GM18858 (cell line): ENCODE measurements around the gene NOVA1.
"Not testable (repeated sequence)": the region's sequence is repeated elsewhere in the genome, so short reads cannot be mapped to it uniquely, and the experiment has no call there.

Experiments
- ATAC-seq: cut with Tn5 transposase; IDR thresholded peaks from one replicate; pipeline ENCODE4 v1.9.1; 2021; ENCODE audit not compliant: unreplicated experiment

NOVA1 gene, protein sequence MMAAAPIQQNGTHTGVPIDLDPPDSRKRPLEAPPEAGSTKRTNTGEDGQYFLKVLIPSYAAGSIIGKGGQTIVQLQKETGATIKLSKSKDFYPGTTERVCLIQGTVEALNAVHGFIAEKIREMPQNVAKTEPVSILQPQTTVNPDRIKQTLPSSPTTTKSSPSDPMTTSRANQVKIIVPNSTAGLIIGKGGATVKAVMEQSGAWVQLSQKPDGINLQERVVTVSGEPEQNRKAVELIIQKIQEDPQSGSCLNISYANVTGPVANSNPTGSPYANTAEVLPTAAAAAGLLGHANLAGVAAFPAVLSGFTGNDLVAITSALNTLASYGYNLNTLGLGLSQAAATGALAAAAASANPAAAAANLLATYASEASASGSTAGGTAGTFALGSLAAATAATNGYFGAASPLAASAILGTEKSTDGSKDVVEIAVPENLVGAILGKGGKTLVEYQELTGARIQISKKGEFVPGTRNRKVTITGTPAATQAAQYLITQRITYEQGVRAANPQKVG

DNA sequence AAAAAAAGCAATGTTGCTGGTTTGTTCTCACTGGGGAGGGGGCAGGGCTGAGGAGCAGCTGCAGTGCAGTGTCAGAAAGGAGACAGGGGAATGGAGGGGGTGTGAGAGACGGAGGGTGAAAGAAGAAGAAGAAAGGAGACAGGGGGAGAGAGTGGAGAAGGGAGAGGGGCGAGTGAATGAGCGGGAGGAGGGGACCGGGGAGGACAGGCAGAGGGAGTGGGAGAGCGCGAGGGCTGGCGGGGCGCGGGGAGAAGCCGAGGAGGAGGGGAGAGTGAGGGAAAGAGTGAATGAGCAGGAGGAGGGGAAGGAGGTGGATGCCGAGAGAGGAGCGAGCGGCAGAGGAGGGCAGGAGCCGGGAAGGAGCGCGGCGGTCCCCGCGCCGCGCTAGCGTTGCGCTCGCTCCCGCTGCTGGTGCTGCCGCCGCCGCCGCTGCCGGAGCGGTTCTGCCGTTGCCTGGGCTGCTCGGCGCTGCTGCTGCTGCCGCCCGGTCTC is at the start of gene NOVA1:
TSS of gene NOVA1 (minus strand) at position 445 of the 492 bp plus-strand sequence. CDS start 597 bp downstream, outside the sequence.
- no peak for ATAC-seq

DNA sequence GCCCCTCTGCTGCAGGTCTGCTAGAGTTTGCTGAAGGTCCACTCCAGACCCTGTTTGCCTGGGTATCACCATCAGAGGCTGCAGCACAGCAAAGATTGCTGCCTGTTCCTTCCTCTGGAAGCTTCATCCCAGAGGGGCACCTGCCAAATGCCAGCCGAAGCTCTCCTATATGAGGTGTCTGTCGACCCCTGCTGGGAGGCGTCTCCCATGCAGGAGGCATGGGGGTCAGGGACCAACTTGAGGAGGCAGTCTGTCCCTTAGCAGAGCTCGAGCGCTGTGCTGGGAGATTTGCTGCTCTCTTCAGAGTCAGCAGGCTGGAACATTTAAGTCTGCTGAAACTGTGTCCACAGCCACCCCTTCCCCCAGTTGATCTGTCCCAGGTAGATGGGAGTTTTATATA is 47.2 kb upstream of the NOVA1 start:
- not testable (repeated sequence) for ATAC-seq

DNA sequence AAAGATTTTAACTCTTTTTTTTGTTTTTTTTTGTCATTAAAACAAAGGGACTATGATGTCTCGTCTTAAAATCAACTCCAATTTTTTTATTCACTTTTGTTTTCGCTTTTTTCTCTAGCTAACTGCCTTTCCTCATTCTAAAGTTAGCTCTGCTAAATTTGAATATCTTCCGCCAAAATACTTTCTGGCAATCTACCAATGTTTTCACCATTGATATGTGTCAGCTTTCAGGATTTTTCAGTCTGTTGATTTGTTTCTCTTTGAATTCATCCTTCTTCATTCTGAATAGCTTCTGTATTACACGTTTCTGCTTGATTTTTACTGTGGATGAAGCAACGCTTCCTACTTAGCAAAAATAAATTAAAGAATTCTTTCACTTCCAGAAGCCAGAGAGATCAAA is 38.7 kb upstream of the NOVA1 start:
- no peak for ATAC-seq

DNA sequence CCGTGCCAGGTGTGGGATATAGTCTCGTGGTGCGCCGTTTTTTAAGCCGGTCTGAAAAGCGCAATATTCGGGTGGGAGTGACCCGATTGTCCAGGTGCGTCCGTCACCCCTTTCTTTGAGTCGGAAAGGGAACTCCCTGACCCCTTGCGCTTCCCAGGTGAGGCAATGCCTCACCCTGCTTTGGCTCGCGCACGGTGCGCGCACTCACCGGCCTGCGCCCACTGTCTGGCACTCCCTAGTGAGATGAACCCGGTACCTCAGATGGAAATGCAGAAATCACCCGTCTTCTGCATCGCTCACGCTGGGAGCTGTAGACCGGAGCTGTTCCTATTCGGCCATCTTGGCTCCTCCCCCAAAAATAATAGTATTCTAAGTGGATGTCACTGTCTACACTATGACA is 37.1 kb upstream of the NOVA1 start:
- not testable (repeated sequence) for ATAC-seq

DNA sequence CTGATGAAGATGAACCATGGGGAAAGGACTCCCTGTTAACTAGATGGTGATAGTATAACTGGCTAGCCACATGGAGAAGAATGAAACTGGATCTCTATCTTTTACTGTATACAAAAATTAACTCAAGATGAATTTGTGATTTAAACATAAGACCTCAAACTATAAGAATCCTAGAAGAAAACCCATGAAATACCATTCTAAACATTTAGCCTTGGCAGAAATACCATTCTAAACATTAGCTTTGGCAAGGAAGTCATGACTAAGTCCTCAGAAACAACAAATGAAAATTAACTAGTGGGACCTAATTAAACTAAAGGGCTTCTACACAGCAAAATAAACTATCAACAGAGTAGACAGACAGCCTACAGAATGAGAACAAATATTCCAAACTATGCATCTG is 28.4 kb upstream of the NOVA1 start:
- no peak for ATAC-seq

DNA sequence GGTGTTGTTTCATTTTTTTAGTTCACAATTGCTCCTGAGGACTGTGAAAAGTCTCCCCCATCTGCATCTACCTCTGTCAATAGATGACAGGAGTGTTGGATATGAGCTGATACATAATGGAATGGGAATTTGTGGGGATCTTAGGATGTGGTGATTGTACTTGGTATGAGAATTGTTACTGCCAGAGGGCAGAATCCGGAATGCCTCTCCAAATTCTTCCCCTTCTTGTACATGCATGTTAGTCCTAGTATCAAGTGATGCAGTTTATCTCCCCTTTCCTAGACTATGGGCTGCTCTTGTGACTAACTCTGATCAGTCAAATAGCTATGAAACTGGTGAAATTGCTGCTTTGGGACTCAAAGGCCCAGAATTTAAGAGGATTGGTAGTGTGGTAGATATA is 24.8 kb upstream of the NOVA1 start:
- no peak for ATAC-seq

DNA sequence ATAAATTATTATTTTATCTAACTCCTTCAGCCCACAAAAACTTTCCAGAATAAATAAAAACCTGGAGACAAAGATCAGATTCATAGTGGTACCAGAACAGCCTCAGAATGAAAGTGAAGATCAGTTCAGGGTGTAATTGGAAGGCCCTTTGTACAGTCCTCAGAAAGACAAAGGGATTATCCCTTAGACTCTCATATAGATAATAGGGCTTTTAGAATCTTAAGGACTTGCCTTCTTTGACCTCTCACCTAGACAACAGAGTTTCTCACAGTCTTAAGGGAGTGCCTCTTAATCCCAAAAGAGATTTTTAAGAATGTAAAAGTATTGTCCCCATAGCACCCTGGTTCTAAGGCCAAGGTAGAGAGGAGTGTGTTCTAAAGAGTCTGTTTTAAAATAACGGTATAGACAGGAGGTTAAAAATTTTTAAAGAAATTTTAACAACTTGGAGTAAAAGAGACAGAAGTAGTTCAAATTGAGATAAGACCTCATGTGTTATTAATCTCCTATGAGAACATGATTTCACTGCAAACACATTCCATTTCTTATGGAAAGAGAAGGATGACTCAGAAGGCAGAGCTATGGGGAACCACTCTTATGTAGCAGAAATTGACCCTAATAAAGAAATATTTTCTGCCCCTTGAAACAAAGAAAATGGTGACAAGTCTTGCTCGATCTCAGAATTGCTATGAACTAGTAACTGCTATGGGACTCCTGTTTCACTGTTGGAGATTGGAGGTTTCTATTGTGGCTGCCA is 24.2 kb upstream of the NOVA1 start:
- no peak for ATAC-seq

DNA sequence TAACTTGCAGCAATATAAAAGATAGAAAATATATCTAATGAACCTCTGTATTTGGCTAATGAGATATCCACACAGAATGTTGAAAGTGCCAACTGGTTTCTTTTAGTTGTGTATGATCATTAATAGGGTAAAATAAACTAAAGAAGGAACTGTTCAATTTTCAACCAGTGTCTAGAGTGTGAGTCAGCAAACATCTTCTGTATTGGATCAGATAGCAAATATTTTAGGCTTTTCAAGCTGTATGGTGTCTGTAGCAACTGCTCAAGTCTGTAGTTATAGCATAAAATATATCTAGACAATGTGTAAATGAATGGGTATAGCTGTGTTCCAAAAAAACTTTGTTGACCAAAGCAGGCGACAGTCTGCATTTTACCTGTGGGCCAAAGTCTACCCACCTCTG is 23.5 kb upstream of the NOVA1 start:
- no peak for ATAC-seq

DNA sequence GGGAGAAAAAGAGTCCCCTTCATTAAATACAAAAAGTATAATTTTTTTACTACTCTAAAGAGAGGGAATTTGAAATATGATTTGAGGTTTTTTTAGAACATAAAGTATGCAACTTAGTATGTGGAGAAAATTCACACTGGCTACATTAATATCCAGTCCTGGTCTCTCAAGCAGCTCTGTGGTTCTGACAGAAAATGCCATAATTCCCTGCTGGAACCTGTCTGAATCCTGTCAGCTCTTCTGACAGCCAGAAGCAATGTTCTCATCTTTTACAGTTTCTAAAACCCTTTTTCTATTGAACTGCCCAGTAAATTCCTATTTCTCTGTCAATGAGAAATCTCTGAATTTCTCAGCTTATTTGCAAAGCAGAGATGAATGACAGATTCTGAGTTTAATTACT is 13.4 kb upstream of the NOVA1 start:
- ATAC-seq, result no peak

DNA sequence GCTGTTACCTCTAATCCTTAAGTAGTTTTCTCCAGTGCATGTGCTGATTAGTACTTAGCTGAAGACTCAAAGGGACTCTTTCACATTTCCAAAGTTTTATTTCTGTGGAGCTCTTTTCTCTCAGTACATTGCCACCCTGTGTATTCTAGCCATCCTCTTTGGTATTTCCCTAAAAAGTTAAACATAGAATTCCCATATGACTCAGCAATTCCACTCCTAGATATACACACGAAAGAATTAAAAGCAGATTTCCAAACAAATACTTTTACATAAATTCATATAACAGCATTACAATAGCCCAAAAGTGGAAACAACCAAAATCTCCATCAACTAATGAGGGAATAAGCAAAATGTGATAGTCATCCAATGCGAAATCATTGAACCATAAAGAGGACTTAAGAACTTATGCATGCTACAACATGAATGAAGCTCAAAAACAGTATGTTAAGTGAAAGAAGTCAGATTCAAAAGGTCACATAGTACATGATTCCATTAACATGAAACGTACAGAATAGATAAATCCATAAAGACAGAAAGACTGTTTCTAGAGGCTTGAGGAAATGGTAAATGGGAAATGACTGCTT is 9.0 kb upstream of the NOVA1 start:
- no peak for ATAC-seq

DNA sequence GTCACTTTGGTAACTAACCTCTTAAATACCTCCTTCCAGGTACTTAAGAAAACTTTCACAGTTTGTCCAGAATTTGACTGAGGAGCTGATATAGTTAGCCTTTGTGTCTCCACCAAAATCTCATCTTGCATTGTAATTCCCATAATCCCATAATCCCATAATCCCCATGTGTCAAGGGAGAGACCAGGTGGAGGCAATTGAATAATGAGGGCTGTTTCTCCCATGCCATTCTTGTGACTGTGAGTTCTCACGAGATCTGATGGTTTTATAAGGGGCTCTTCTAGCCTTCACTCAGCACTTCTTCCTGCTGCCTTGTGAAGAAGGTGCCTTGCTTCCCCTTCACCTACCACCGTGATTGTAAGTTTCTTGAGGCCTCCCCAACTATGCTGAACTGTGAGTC is 7.8 kb upstream of the NOVA1 start:
- ATAC-seq, result no peak

DNA sequence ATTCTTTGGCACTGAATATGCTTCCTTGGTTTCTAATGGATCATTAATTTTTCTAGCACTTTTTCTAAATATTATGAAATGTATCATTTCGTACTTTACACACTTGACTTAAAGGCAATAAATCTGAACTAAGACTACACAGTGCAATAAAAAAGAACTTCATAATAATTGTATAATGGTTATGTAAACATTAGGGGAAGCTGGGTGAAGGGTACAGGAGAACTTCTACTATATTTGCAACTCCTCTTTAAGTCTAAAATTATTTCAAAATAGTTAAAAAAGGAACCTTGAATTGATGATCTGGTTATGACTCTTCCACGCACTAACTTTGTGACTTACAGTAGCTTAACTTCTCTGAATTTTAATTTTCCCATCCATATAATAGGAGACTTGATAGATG is 5.1 kb upstream of the NOVA1 start:
- no peak for ATAC-seq

DNA sequence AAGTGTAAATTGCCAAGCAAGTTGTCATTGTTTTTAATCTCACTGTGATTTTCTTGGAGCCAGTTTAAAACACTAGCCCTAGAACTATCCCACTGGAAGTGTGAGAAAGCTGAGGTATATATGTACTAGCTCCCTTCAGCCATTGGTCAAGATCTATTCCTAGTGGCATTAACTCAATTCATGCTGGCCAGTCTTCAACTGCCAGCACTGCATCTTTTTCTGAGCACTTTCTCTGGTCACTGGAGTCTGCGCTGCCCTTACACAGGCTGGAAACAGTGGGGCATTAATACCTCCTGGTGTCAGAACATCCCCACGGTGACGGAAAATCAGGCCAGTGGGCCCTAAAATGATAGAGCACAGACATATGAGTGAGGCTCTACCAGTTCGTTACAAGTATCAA is 4.0 kb upstream of the NOVA1 start:
- no peak for ATAC-seq

DNA sequence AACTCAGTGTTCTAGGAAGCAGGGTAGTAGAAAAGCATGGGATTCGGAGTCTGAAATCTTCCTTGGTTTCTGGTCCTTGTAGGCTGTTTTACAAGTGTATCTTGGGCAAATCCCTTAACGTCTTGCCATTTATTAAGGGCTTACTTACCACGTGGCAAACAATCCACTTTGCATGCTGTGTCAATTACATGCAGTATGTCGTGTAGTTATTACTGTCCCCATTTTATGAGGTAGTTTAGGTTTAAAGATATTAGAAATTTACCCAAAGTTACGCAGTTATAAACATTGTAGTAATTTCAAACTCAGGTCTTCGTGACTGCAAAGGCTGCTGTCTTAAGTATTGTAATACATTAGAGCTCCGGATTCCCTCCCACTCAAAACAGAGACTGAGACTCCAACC is 1.5 kb upstream of the NOVA1 start:
- no peak for ATAC-seq

DNA sequence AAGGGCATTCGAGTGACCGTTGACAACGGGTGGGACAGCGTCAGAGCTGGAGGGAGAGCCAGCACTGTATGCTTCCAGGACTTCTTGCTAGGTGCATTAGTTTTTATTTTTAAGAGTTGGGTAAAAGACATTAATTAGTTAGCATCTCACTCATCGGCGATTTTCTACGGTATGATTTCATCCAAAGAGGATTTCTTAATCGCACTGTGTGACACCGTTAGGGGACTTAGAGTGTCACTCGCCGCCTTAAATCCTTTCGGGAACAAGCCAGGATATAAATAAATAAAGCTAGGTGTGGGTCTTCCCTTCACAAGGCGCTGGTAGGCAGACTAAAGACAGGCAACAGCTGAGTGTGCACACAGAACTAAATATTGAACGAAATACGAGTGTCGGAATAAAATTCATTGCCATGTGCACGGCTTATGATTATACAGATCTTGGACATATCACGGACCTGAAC is 869 bp upstream of the NOVA1 start:
- ATAC-seq, result no peak

DNA sequence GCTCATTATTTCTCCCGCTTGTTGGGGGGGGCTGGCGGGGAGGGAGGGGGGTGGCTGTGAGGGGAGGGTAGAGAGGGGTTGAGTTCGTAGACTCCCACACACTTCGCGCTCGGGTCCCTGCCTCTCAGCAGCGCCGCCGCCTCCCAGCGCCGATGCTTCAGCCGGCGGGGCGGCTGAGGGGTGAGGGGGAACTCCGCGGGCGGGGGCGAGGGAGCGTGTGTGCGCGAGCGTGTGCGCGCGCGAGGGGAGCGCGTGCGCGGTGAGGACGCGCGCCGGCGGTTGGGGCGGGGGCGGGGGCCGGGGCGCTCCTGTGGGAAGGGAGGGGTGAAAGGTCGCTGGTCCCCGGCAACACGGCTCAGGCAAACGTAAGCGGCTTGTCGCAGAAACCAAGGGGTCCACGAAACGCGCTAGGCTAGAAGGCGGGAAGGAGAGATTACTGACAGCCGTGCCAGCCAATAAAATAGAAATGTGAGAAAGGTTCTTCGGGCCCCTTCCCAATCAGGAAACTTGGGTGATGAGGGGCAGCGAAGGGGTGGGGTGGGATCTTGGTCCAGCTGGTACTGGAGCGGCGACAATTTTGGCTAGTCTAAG is 343 bp upstream of the NOVA1 start:
- ATAC-seq, result no peak

DNA sequence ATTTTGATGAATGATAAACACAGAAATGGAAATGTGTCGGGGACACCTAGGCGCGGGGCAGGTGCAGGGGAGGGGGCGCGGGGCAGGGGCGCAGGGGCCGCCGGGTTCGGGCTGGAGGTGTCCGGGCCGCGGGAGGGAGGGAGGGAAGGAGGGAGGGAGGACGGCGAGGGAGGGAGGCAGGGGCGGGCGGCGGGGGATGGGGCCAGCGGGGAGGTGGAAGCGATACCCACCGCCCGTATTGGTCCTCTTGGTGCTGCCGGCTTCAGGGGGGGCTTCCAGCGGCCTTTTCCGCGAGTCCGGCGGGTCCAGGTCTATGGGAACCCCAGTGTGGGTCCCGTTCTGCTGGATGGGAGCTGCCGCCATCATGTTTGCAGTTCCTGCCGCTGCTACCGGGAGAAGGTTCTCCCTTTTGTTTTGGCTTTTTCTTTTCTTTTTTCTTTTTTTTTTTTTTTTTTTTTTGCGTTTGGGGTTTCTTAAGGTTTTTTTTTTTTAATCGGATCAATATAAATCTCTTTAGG is 703 bp downstream of the NOVA1 start:
- no peak for ATAC-seq

DNA sequence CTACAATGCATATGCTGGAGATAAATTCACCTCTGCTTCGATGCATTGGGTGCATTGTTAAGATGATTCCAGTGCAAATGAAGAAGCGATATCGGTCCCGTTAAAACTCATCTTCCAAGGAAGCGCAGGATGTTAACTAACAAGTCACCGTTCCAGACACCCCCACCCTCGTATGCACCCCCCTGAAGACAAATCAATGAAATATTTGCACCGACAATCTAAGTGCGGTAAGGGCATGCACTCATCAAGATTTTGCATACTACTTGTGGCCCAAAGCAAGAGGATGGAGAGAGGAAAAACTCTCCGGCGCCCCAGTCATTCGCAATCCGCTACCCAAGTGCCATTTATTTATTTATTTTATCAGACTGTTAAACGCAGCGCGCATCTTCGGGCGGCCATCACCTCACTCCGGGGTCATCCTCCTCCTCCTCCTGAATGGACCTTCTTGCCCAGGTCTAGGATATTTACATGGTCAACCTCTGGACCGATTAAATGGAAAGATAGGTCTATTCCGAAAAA is 1.2 kb downstream of the NOVA1 start:
- ATAC-seq, result no peak

DNA sequence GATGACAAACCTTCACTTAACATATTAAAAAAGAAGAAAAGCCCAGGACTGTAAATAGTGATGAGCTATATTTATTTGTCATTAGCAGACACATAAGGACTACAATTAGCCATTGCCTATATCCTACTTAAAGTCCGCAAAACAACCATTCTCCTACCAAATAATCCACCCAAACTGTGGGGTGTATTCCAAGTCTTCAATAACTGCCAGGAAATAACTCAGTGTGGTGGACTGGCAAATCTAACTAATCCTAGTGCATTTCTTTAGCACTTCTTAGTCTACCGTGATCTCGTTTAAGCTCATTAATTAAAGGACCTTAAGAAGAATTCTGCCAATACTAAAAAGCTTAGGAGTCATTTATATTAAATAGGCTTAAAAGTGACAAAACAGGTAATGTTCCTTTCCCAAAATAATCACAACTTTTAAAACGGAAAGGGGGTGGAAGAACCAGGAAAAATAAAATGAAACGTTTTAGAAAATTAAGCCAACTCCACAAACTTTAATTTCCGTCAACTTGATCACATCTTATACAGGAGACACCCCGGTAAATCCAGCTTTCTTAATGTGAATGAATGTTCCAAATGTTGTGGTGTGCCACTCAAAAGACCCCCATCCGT is 1.8 kb downstream of the NOVA1 start:
- ATAC-seq, result no peak
